ENCODE measurements around the gene CCDC17. TPM values are rescaled to one million over a fixed set of nuclear protein-coding genes. Genes with fewer than 3 reads are reported as not detected.

CCDC17 gene
- total and polyA plus RNA-seq, 2 experiments from 2014 or later, result 3.1 to 7.5 TPM

DNA sequence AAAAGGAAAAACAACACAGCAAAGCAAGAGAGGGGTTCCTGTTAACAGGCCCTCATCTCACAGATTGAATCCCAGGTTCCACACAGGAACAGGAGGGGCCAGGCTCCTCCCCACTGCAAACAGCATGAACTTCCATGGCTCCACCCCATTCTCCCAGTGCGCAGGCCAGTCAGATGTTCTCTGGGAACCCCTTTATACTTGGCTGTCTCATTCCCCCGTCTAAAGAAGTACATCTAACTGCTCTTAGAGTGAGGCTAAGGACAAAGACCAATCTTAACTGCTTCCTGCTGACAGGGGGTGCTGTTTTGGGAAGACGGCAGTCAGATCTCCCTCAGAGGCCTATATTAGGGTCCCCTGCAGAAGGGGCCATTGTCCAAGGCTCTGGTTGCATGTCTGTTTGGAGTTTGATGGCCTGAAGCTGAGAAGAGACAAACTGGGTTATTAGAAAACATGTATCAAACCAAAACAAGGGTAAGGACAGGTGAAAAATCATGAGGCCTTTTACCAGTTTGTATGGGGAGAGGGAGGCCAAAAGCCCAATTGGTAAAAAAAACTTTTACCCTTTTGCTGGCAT lies 50.5 kb downstream of the CCDC17 start:
- Histone ChIP-seq H3K9me3 (ENCODE audit: low read depth) (no peaks in the 10 kb centered on the region), H3K4me1 (ENCODE audit: low read depth) (peaks cover 2% of the 10 kb centered on the region), H3K27ac (peak overlapping the region; percentile 55), H3K36me3 (no peaks in the 10 kb centered on the region), H3K4me3 (no peak overlapping the region), H3K27me3 (no peaks in the 10 kb centered on the region)
- TF ChIP-seq, protein P1, sequence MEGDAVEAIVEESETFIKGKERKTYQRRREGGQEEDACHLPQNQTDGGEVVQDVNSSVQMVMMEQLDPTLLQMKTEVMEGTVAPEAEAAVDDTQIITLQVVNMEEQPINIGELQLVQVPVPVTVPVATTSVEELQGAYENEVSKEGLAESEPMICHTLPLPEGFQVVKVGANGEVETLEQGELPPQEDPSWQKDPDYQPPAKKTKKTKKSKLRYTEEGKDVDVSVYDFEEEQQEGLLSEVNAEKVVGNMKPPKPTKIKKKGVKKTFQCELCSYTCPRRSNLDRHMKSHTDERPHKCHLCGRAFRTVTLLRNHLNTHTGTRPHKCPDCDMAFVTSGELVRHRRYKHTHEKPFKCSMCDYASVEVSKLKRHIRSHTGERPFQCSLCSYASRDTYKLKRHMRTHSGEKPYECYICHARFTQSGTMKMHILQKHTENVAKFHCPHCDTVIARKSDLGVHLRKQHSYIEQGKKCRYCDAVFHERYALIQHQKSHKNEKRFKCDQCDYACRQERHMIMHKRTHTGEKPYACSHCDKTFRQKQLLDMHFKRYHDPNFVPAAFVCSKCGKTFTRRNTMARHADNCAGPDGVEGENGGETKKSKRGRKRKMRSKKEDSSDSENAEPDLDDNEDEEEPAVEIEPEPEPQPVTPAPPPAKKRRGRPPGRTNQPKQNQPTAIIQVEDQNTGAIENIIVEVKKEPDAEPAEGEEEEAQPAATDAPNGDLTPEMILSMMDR (IDR thresholded peaks at IDR 0.05; ENCODE audit: low read depth, low read length), result no peak
- DNase-seq (ENCODE audit: low read depth in 1 of 2, low spot score in 1 of 2), result no peak

- TF ChIP-seq, protein P1 (IDR thresholded peaks at IDR 0.05; ENCODE audit: low read depth, low read length), result no peak
- H3K9me3 ChIP-seq (ENCODE audit: low read depth), result no peaks in the 10 kb centered on the region
- H3K4me1 ChIP-seq (ENCODE audit: low read depth), result peaks cover 2% of the 10 kb centered on the region
- H3K27me3 ChIP-seq, result no peaks in the 10 kb centered on the region
- peaks cover 14% of the 10 kb centered on the region for H3K36me3 ChIP-seq
- no peak overlapping the region for H3K4me3 ChIP-seq
- no peak overlapping the region for H3K27ac ChIP-seq
- DNase-seq (ENCODE audit: low read depth in 1 of 2, low spot score in 1 of 2), result no peak
These were observed 53.2 kb downstream of the CCDC17 start for GRCh38 chr1:45570631-45571030.

Other genes with a start within 250 kb of the CCDC17 start
- gene TESK2, start 132.9 kb downstream of the CCDC17 start, total RNA-seq, result 7.8 and 13.9 TPM in 2 replicates
- gene TESK2, start 132.9 kb downstream of the CCDC17 start, polyA plus RNA-seq, result 8.3 and 8.4 TPM in 2 replicates
- gene CCDC163, start 124.0 kb downstream of the CCDC17 start, total RNA-seq, result 2.1 and 2.4 TPM in 2 replicates
- gene CCDC163, start 124.0 kb downstream of the CCDC17 start, polyA plus RNA-seq, result 2.1 and 4.9 TPM in 2 replicates
- gene MMACHC, start 123.8 kb downstream of the CCDC17 start, total RNA-seq, result 8.2 and 10.0 TPM in 2 replicates
- 1.8 and 6.0 TPM in 2 replicates for gene MMACHC, start 123.8 kb downstream of the CCDC17 start, polyA plus RNA-seq
- gene PRDX1, start 102.2 kb downstream of the CCDC17 start, total RNA-seq, result 526 and 782 TPM in 2 replicates
- 1,545 and 1,744 TPM in 2 replicates for gene PRDX1, start 102.2 kb downstream of the CCDC17 start, polyA plus RNA-seq
- 145 and 187 TPM in 2 replicates for gene AKR1A1, start 73.2 kb downstream of the CCDC17 start, total RNA-seq
- gene AKR1A1, start 73.2 kb downstream of the CCDC17 start, polyA plus RNA-seq, result 291 and 311 TPM in 2 replicates
- gene NASP, start 40.0 kb downstream of the CCDC17 start, total RNA-seq, result 54.9 and 89.3 TPM in 2 replicates
- 172 and 174 TPM in 2 replicates for gene NASP, start 40.0 kb downstream of the CCDC17 start, polyA plus RNA-seq
- 69.7 and 96.3 TPM in 2 replicates for gene GPBP1L1, start 62.5 kb upstream of the CCDC17 start, total RNA-seq
- 79.5 and 123 TPM in 2 replicates for gene GPBP1L1, start 62.5 kb upstream of the CCDC17 start, polyA plus RNA-seq
- 30.1 and 31.3 TPM in 2 replicates for gene TMEM69, start 64.1 kb upstream of the CCDC17 start, total RNA-seq
- 69.7 and 69.8 TPM in 2 replicates for gene TMEM69, start 64.1 kb upstream of the CCDC17 start, polyA plus RNA-seq
- gene IPP, start 126.6 kb upstream of the CCDC17 start, total RNA-seq, result 5.7 and 7.3 TPM in 2 replicates
- gene IPP, start 126.6 kb upstream of the CCDC17 start, polyA plus RNA-seq, result 12.1 and 24.9 TPM in 2 replicates
- gene MAST2, start 179.6 kb upstream of the CCDC17 start, total RNA-seq, result 39.7 and 79.2 TPM in 2 replicates
- gene MAST2, start 179.6 kb upstream of the CCDC17 start, polyA plus RNA-seq, result 44.8 and 57.5 TPM in 2 replicates

Measured in cardiac muscle cell (in vitro differentiated cells and primary cell).